T-helper 22 cell (primary cell): ENCODE measurements around the gene PARD3.
"Not testable (repeated sequence)": the region's sequence is repeated elsewhere in the genome, so short reads cannot be mapped to it uniquely, and the experiment has no call there.

Source experiments
- DNase-seq: peaks from one replicate; pipeline ENCODE4 v3.0.0-alpha.2; 2020; ENCODE audit warnings: low read depth

The PARD3 gene

GRCh38 chr10:34766811-34767494, 48.1 kb downstream of the PARD3 start:
- no peak for DNase-seq

GRCh38 chr10:34766266-34766600, 48.9 kb downstream of the PARD3 start:
- DNase-seq, result no peak

GRCh38 chr10:34764472-34764946, 50.6 kb downstream of the PARD3 start:
- no peak for DNase-seq

- no peak for DNase-seq
Observed at GRCh38 chr10:34762603-34763299, 52.3 kb downstream of the PARD3 start.

- no peak for DNase-seq
Observed at GRCh38 chr10:34762156-34762555, 52.9 kb downstream of the PARD3 start.

GRCh38 chr10:34761453-34761852, 53.6 kb downstream of the PARD3 start:
- no peak for DNase-seq

- no peak for DNase-seq
Observed at GRCh38 chr10:34760606-34761005, 54.5 kb downstream of the PARD3 start.

GRCh38 chr10:34759837-34760215, 55.3 kb downstream of the PARD3 start:
- no peak for DNase-seq

DNA sequence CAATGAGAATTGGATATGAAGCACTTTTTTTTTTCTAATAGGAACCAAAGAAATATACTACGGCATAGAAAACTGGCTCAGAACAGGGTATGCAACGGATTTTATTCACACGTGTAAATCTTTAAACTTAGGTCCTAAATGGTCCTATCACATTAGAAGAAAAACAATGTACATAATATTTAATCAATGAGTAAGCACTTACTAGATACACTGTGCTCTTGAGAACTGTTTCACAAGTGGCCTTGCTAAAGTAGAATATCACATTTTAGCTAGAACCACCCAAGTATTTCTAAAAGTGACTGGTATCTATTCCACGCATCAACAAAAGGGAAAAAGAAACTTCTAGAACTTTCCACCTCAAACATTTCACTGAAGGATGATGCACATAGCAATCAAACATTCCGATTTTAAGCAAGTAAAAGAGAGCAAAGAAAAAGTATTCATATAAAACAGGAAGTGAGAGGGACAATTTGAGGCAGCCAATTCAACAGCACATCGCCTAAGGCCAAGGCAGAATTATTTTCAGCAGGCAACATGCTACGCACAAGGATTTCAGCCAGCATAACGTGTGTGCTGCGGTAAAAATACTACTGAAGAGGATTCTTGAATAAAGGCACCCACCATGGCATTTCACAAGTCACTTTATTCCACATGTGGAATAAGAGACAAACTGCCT, 55.8 kb downstream of the PARD3 start:
- DNase-seq, result no peak

GRCh38 chr10:34758447-34758996, 56.6 kb downstream of the PARD3 start:
- DNase-seq, result no peak

- no peak for DNase-seq
Observed at GRCh38 chr10:34757933-34758332, 57.2 kb downstream of the PARD3 start.

- DNase-seq, result not testable (repeated sequence)
Observed at GRCh38 chr10:34757181-34757580, 57.9 kb downstream of the PARD3 start.

GRCh38 chr10:34756584-34756983, 58.5 kb downstream of the PARD3 start:
- no peak for DNase-seq

- no peak for DNase-seq
Observed at GRCh38 chr10:34753014-34753757, 61.9 kb downstream of the PARD3 start.

DNA sequence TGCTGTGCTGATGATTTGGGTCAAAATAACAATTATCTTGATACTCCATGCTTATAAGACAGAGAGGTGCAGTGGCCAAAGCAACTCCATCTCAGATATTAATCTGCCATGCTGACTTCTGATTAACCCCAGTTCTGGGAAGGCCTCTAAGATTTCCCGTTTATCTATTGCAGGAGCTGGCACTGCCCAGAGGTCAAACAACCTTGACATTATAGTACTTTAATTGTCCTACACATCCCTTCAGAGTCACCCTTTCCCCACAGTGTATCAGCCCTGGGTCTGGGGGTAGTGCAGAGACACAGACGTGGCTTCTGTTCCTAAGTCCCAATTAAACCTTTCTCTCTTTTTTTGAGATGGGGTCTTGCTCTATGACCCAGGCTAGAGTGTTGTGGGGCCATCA, 63.8 kb downstream of the PARD3 start:
- DNase-seq, result no peak

DNA sequence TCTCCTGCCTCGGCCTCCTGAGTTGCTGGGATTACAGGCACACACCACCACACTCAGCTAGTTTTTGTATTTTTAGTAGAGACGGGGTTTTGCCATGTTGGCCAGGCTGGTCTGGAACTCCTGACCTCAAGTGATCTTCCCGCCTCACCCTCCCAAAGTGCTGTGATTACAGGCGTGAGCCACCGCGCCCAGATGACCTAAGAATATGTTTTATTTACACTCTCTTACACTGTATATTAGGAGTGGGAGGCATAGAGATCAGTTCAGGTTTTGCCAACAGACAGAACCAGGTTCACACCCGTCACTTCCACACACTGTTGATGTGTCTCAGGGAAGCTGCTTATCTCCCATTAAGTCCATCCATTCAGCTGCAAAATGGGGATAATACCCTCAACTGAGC, 64.3 kb downstream of the PARD3 start:
- not testable (repeated sequence) for DNase-seq

- no peak for DNase-seq
Observed at GRCh38 chr10:34748767-34749166, 66.3 kb downstream of the PARD3 start.

DNA sequence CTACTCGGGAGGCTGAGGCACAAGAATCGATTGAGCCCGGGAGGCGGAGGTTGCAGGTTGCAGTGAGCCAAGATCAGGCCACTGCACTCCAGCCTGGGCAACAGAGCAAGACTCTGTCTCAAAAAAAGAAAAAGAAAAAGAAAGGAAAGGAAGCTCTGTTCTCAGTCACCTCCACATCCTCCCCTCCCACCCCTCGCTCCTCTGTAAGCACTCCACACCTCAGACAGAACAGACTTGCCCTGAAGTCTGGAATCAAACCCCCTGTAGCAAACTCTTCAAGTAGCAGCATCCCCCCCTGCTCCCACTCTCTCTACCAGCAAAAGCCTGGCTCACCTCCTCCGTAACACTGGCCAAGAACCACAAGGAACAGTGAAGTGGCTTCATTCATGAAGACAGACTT, 66.7 kb downstream of the PARD3 start:
- no peak for DNase-seq

DNA sequence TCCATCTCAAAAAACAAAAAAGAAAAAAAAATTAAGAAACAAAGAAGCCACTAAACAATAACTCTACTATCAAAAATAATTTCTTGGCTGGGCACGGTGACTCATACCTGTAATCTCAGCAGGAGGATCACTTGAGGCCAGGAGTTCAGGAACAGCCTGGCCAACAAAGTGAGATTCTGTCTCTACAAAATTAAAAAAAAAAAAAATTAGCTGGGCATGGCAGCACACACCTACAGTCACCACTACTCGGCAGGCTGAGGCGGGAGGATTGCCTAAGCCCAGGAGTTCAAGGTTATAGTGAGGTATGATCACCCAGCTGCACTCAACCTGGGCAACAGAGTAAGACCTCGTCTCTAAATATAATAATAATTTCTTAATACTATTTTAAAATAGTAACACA, 69.0 kb downstream of the PARD3 start:
- DNase-seq, result no peak

- no peak for DNase-seq
Observed at GRCh38 chr10:34745244-34745643, 69.9 kb downstream of the PARD3 start.

DNA sequence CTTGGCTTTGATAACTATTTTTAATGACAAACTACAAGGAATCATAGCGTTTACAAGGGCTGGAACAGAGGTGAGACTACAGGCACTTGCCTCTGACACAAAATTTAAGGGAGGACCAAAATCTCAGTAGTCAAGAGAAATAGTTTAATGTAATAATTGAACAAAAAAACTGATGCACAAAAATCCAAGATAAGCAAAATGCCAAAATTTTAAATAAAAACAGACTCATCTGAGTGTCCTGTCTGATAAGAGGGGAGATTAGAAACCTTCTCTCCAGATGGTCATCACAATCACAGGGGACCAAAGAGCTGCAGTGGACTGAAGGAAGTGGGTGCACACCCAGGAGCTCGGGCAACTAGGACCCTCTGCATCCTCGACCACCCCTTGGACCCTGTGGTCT, 70.5 kb downstream of the PARD3 start:
- DNase-seq, result no peak

GRCh38 chr10:34743814-34744213, 71.3 kb downstream of the PARD3 start:
- no peak for DNase-seq
